ENCODE results near the gene TOM1L2. TPM values are rescaled to one million over a fixed set of nuclear protein-coding genes. Genes with fewer than 3 reads are reported as not detected.

The TOM1L2 gene
- total and polyA plus RNA-seq, 2 experiments from 2014 or later = 21.5 to 29.6 TPM

DNA sequence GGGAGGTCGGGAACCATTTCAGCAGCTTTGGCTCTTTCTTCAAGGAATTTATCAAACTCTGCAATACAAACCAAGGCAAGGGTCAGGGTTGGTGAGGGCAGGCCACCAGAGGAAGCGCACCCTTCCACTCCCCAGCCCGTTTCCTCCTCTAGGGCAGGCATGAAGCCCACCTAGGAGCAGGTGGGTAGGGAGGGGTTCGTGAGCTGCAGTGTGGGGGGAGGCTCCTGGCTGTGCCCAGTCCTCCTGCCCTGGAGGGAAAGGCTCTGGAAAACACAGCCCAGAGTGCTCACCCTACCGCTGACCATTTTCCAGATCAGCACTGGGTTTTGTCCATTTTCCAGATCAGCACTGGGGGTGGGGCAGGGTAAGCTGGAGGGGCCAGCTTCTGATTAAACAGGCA, 124.5 kb downstream of the TOM1L2 start:
- H4K20me1 ChIP-seq (ENCODE audit: insufficient read depth, poor library complexity, severe bottlenecking) = no peaks in the 10 kb centered on the region
- H3K4me3 ChIP-seq = no peak overlapping the region
- no peaks in the 10 kb centered on the region for H3K36me3 ChIP-seq (replicated peaks; ENCODE audit: insufficient read depth, low read depth)
- H3K9me3 ChIP-seq (ENCODE audit: low read depth) = no peaks in the 10 kb centered on the region
- no peak overlapping the region for H3K4me2 ChIP-seq
- peaks cover 16% of the 10 kb centered on the region for H3K4me1 ChIP-seq (ENCODE audit: insufficient read depth)
- H3K27ac ChIP-seq = no peak overlapping the region
- DNase-seq (ENCODE audit: low spot score) = no peak
- no peaks in the 10 kb centered on the region for H3K79me2 ChIP-seq
- WGBS (ENCODE audit: low lambda C conversion rate, missing lambda C conversion rate) = 88% methylated on average over 5 of the region's 5 CpGs
- H2AFZ ChIP-seq = no peak overlapping the region
- H3K9me2 ChIP-seq (replicated peaks; ENCODE audit: insufficient read depth) = no peaks in the 10 kb centered on the region
- no peaks in the 10 kb centered on the region for H3K27me3 ChIP-seq
- TF ChIP-seq EZH2 (IDR thresholded peaks at IDR 0.05; ENCODE audit: borderline replicate concordance) (no peak), EZH2phosphoT487 (IDR thresholded peaks at IDR 0.05; ENCODE audit: low read depth, severe bottlenecking, unreplicated experiment) (no peak)
- TF ChIP-seq, protein P1, sequence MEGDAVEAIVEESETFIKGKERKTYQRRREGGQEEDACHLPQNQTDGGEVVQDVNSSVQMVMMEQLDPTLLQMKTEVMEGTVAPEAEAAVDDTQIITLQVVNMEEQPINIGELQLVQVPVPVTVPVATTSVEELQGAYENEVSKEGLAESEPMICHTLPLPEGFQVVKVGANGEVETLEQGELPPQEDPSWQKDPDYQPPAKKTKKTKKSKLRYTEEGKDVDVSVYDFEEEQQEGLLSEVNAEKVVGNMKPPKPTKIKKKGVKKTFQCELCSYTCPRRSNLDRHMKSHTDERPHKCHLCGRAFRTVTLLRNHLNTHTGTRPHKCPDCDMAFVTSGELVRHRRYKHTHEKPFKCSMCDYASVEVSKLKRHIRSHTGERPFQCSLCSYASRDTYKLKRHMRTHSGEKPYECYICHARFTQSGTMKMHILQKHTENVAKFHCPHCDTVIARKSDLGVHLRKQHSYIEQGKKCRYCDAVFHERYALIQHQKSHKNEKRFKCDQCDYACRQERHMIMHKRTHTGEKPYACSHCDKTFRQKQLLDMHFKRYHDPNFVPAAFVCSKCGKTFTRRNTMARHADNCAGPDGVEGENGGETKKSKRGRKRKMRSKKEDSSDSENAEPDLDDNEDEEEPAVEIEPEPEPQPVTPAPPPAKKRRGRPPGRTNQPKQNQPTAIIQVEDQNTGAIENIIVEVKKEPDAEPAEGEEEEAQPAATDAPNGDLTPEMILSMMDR (IDR thresholded peaks at IDR 0.05; ENCODE audit: poor library complexity) = no peak

DNA sequence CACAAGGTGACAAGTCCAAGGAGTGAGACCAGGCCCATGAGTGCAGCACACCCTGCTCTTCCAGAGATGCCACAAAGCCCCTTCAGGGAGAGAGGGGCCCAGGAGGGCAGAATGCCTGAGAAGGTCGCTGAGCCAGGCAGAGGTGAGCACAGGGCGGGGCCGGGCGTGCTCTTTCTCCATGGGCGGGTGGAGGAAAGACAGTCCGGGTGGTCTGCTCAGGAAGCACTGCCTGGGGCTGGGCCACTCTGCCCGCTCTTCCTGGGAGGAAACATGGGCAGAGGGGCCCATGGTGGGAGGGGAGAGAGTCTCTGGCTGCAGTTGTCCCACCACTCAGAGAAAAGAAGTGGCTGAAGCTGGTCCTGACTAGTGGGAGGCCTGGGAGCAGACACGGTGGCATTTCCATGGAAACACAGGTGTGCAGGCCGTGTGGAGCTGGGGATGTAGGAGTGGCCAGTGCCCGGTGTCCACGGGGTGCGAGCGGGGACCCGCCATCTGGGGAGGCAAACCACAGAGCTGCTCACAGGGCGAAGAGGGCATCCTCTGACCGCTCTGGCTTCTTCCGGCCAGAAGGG, 125.0 kb downstream of the TOM1L2 start:
- WGBS (ENCODE audit: low lambda C conversion rate, missing lambda C conversion rate) = 81% methylated on average over 17 of the region's 17 CpGs
- no peaks in the 10 kb centered on the region for H4K20me1 ChIP-seq (ENCODE audit: insufficient read depth, poor library complexity, severe bottlenecking)
- no peak for DNase-seq (ENCODE audit: low spot score)
- H3K9me3 ChIP-seq (ENCODE audit: low read depth) = no peaks in the 10 kb centered on the region
- no peaks in the 10 kb centered on the region for H3K9me2 ChIP-seq (replicated peaks; ENCODE audit: insufficient read depth)
- TF ChIP-seq EZH2phosphoT487 (IDR thresholded peaks at IDR 0.05; ENCODE audit: low read depth, severe bottlenecking, unreplicated experiment) (no peak), EZH2 (IDR thresholded peaks at IDR 0.05; ENCODE audit: borderline replicate concordance) (no peak)
- TF ChIP-seq, protein P1 (IDR thresholded peaks at IDR 0.05; ENCODE audit: poor library complexity) = no peak
- no peaks in the 10 kb centered on the region for H3K79me2 ChIP-seq
- peaks cover 15% of the 10 kb centered on the region for H3K4me1 ChIP-seq (ENCODE audit: insufficient read depth)
- H2AFZ ChIP-seq = no peak overlapping the region
- H3K4me2 ChIP-seq = no peak overlapping the region
- H3K36me3 ChIP-seq (replicated peaks; ENCODE audit: insufficient read depth, low read depth) = no peaks in the 10 kb centered on the region
- H3K4me3 ChIP-seq = no peak overlapping the region
- no peak overlapping the region for H3K27ac ChIP-seq
- H3K27me3 ChIP-seq = no peaks in the 10 kb centered on the region

DNA sequence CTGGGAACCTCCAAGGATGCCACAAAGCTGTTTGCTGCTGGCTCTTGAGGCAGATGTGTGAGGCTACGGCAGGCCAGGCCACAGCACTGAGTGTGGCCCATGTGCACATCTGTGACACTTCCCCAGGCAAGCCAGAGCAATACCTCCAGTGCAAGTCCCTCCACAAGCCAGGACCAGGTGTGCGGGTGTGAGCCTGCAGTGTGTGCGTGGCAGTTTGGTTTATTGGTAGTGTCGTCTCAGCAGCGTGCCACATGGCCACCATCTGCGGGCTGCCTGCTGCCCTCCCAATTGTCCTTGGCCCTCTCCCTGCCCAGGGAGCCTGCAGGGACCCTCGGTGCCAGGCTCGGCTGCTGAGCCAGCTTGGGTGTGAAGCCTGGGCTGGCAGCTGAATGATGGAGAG, 125.6 kb downstream of the TOM1L2 start:
- no peaks in the 10 kb centered on the region for H3K36me3 ChIP-seq (replicated peaks; ENCODE audit: insufficient read depth, low read depth)
- 88% methylated on average over 8 of the region's 8 CpGs for WGBS (ENCODE audit: low lambda C conversion rate, missing lambda C conversion rate)

More for the DNA sequence above, 125.6 kb downstream of the TOM1L2 start:
- H3K9me3 ChIP-seq (ENCODE audit: low read depth) = no peaks in the 10 kb centered on the region
- no peaks in the 10 kb centered on the region for H3K27me3 ChIP-seq
- no peaks in the 10 kb centered on the region for H3K79me2 ChIP-seq
- H3K4me1 ChIP-seq (ENCODE audit: insufficient read depth) = peaks cover 15% of the 10 kb centered on the region
- no peak overlapping the region for H2AFZ ChIP-seq
- H3K9me2 ChIP-seq (replicated peaks; ENCODE audit: insufficient read depth) = no peaks in the 10 kb centered on the region
- TF ChIP-seq EZH2 (IDR thresholded peaks at IDR 0.05; ENCODE audit: borderline replicate concordance) = no peak
- TF ChIP-seq, protein P1 (IDR thresholded peaks at IDR 0.05; ENCODE audit: poor library complexity) = no peak
- no peak for TF ChIP-seq EZH2phosphoT487 (IDR thresholded peaks at IDR 0.05; ENCODE audit: low read depth, severe bottlenecking, unreplicated experiment)
- H3K4me3 ChIP-seq = no peak overlapping the region
- H4K20me1 ChIP-seq (ENCODE audit: insufficient read depth, poor library complexity, severe bottlenecking) = no peaks in the 10 kb centered on the region
- no peak overlapping the region for H3K27ac ChIP-seq
- H3K4me2 ChIP-seq = no peak overlapping the region
- DNase-seq (ENCODE audit: low spot score) = no peak
